Measurements from ENCODE around the gene EMP1. TPM values are rescaled to one million over a fixed set of nuclear protein-coding genes. Genes with fewer than 3 reads are reported as not detected.

The EMP1 gene
- total RNA-seq, 2 experiments from 2014 or later: 3.0 to 4.0 TPM

GRCh38 chr12:13177373-13177772, 19.2 kb upstream of the EMP1 start:
- H3K36me3 Mint-ChIP-seq (ENCODE audit: low read depth): no peaks in the 10 kb centered on the region
- intact Hi-C loops (cut with micrococcal nuclease): no loop called here
- H3K4me3 Mint-ChIP-seq: no peak overlapping the region
- H3K9me3 Mint-ChIP-seq: no peaks in the 10 kb centered on the region
- no peak overlapping the region for H3K27ac Mint-ChIP-seq
- DNase-seq: no peak
- H3K27me3 Mint-ChIP-seq (ENCODE audit: low read depth): no peaks in the 10 kb centered on the region
- CTCF ChIA-PET: no interaction called here
- H3K4me1 Mint-ChIP-seq (ENCODE audit: low read depth): peaks cover 25% of the 10 kb centered on the region

- no peaks in the 10 kb centered on the region for H3K27me3 Mint-ChIP-seq (ENCODE audit: low read depth)
- no peak overlapping the region for H3K4me3 Mint-ChIP-seq
- intact Hi-C loops (cut with micrococcal nuclease): loop anchor here (2.0 kb wide), 1 partner anchor 13 kb away; no protein-coding TSS in a partner anchor
- no peaks in the 10 kb centered on the region for H3K36me3 Mint-ChIP-seq (ENCODE audit: low read depth)
- no peak for DNase-seq
- CTCF ChIA-PET: no interaction called here
- H3K9me3 Mint-ChIP-seq: no peaks in the 10 kb centered on the region
- H3K27ac Mint-ChIP-seq: no peak overlapping the region
- H3K4me1 Mint-ChIP-seq (ENCODE audit: low read depth): peaks cover 25% of the 10 kb centered on the region
Measured at GRCh38 chr12:13177906-13178305, 18.6 kb upstream of the EMP1 start.

GRCh38 chr12:13178568-13179210, 17.8 kb upstream of the EMP1 start:
- H3K4me3 Mint-ChIP-seq: no peak overlapping the region
- peaks cover 19% of the 10 kb centered on the region for H3K4me1 Mint-ChIP-seq (ENCODE audit: low read depth)
- no peaks in the 10 kb centered on the region for H3K9me3 Mint-ChIP-seq
- no peak for DNase-seq
- CTCF ChIA-PET: interaction anchor here (1.2 to 1.8 kb wide), 2 partner anchors 33 to 178 kb away, joined by 4 to 12 read pairs; no protein-coding TSS in a partner anchor
- H3K36me3 Mint-ChIP-seq (ENCODE audit: low read depth): no peaks in the 10 kb centered on the region
- no peaks in the 10 kb centered on the region for H3K27me3 Mint-ChIP-seq (ENCODE audit: low read depth)
- H3K27ac Mint-ChIP-seq: no peak overlapping the region
- intact Hi-C loops (cut with micrococcal nuclease): loop anchor here (1.0 to 2.0 kb wide), 3 partner anchors 14 to 77 kb away; partner anchors contain the start of gene EMP1

GRCh38 chr12:13179211-13180074, 17.1 kb upstream of the EMP1 start:
- peak overlapping the region; percentile 37 for H3K4me3 Mint-ChIP-seq
- intact Hi-C loops (cut with micrococcal nuclease): loop anchor here (1.0 to 2.0 kb wide), 3 partner anchors 15 to 78 kb away; partner anchors contain the start of gene EMP1
- H3K27ac Mint-ChIP-seq: no peak overlapping the region
- H3K36me3 Mint-ChIP-seq (ENCODE audit: low read depth): no peaks in the 10 kb centered on the region
- CTCF ChIA-PET: interaction anchor here (0.5 to 1.8 kb wide), 3 partner anchors 32 to 183 kb away, joined by 3 to 12 read pairs (median 4); no protein-coding TSS in a partner anchor
- DNase-seq: peak; percentile 74
- H3K4me1 Mint-ChIP-seq (ENCODE audit: low read depth): peaks cover 15% of the 10 kb centered on the region
- no peaks in the 10 kb centered on the region for H3K27me3 Mint-ChIP-seq (ENCODE audit: low read depth)
- no peaks in the 10 kb centered on the region for H3K9me3 Mint-ChIP-seq

- intact Hi-C loops (cut with micrococcal nuclease): no loop called here
- H3K27ac Mint-ChIP-seq: no peak overlapping the region
- CTCF ChIA-PET: interaction anchor here (0.8 to 1.1 kb wide), 2 partner anchors 18 to 31 kb away, joined by 3 read pairs; no protein-coding TSS in a partner anchor
- no peaks in the 10 kb centered on the region for H3K9me3 Mint-ChIP-seq
- no peaks in the 10 kb centered on the region for H3K36me3 Mint-ChIP-seq (ENCODE audit: low read depth)
- no peaks in the 10 kb centered on the region for H3K27me3 Mint-ChIP-seq (ENCODE audit: low read depth)
- DNase-seq: no peak
- H3K4me1 Mint-ChIP-seq (ENCODE audit: low read depth): peaks cover 15% of the 10 kb centered on the region
- H3K4me3 Mint-ChIP-seq: no peak overlapping the region
Measured at GRCh38 chr12:13181375-13182070, 15.0 kb upstream of the EMP1 start.

- no peak overlapping the region for H3K27ac Mint-ChIP-seq
- H3K9me3 Mint-ChIP-seq: no peaks in the 10 kb centered on the region
- H3K4me1 Mint-ChIP-seq (ENCODE audit: low read depth): peaks cover 15% of the 10 kb centered on the region
- H3K36me3 Mint-ChIP-seq (ENCODE audit: low read depth): no peaks in the 10 kb centered on the region
- H3K4me3 Mint-ChIP-seq: no peak overlapping the region
- CTCF ChIA-PET: interaction anchor here (1.1 kb wide), 1 partner anchor 30 kb away, joined by 3 read pairs; no protein-coding TSS in a partner anchor
- no peak for DNase-seq
- no peaks in the 10 kb centered on the region for H3K27me3 Mint-ChIP-seq (ENCODE audit: low read depth)
- intact Hi-C loops (cut with micrococcal nuclease): no loop called here
Measured at GRCh38 chr12:13182881-13183280, 13.6 kb upstream of the EMP1 start.

GRCh38 chr12:13183620-13184019, 12.9 kb upstream of the EMP1 start:
- no peaks in the 10 kb centered on the region for H3K36me3 Mint-ChIP-seq (ENCODE audit: low read depth)
- no peak overlapping the region for H3K27ac Mint-ChIP-seq
- no peak for DNase-seq
- CTCF ChIA-PET: no interaction called here
- H3K27me3 Mint-ChIP-seq (ENCODE audit: low read depth): no peaks in the 10 kb centered on the region
- no peaks in the 10 kb centered on the region for H3K9me3 Mint-ChIP-seq
- no peak overlapping the region for H3K4me3 Mint-ChIP-seq
- intact Hi-C loops (cut with micrococcal nuclease): no loop called here
- peaks cover 15% of the 10 kb centered on the region for H3K4me1 Mint-ChIP-seq (ENCODE audit: low read depth)

- no peak overlapping the region for H3K27ac Mint-ChIP-seq
- intact Hi-C loops (cut with micrococcal nuclease): no loop called here
- no peak for DNase-seq
- H3K27me3 Mint-ChIP-seq (ENCODE audit: low read depth): no peaks in the 10 kb centered on the region
- H3K9me3 Mint-ChIP-seq: no peaks in the 10 kb centered on the region
- no peaks in the 10 kb centered on the region for H3K36me3 Mint-ChIP-seq (ENCODE audit: low read depth)
- no peaks in the 10 kb centered on the region for H3K4me1 Mint-ChIP-seq (ENCODE audit: low read depth)
- no peak overlapping the region for H3K4me3 Mint-ChIP-seq
- CTCF ChIA-PET: interaction anchor here (1.0 kb wide), 1 partner anchor 210 kb away, joined by 3 read pairs; no protein-coding TSS in a partner anchor
Measured at GRCh38 chr12:13186302-13186701, 10.2 kb upstream of the EMP1 start.

- H3K4me1 Mint-ChIP-seq (ENCODE audit: low read depth): no peaks in the 10 kb centered on the region
- no peaks in the 10 kb centered on the region for H3K9me3 Mint-ChIP-seq
- no peaks in the 10 kb centered on the region for H3K27me3 Mint-ChIP-seq (ENCODE audit: low read depth)
- H3K36me3 Mint-ChIP-seq (ENCODE audit: low read depth): no peaks in the 10 kb centered on the region
- intact Hi-C loops (cut with micrococcal nuclease): no loop called here
- H3K4me3 Mint-ChIP-seq: no peak overlapping the region
- no peak for DNase-seq
- no peak overlapping the region for H3K27ac Mint-ChIP-seq
- CTCF ChIA-PET: no interaction called here
Measured at GRCh38 chr12:13187399-13187798, 9.1 kb upstream of the EMP1 start.

GRCh38 chr12:13189264-13189663, 7.3 kb upstream of the EMP1 start:
- H3K27me3 Mint-ChIP-seq (ENCODE audit: low read depth): no peaks in the 10 kb centered on the region
- H3K36me3 Mint-ChIP-seq (ENCODE audit: low read depth): no peaks in the 10 kb centered on the region
- no peak for DNase-seq
- no peaks in the 10 kb centered on the region for H3K9me3 Mint-ChIP-seq
- no peak overlapping the region for H3K4me3 Mint-ChIP-seq
- intact Hi-C loops (cut with micrococcal nuclease): no loop called here
- no peaks in the 10 kb centered on the region for H3K4me1 Mint-ChIP-seq (ENCODE audit: low read depth)
- no peak overlapping the region for H3K27ac Mint-ChIP-seq
- CTCF ChIA-PET: interaction anchor here (0.5 kb wide), 1 partner anchor 251 kb away, joined by 3 read pairs; no protein-coding TSS in a partner anchor

- Mint-ChIP-seq H3K4me3 (no peak overlapping the region), H3K4me1 (ENCODE audit: low read depth) (peaks cover 2% of the 10 kb centered on the region), H3K9me3 (no peaks in the 10 kb centered on the region), H3K27me3 (ENCODE audit: low read depth) (no peaks in the 10 kb centered on the region), H3K36me3 (ENCODE audit: low read depth) (no peaks in the 10 kb centered on the region), H3K27ac (no peak overlapping the region)
- DNase-seq: no peak
- intact Hi-C loops (cut with micrococcal nuclease): no loop called here
- CTCF ChIA-PET: no interaction called here
Measured at GRCh38 chr12:13190275-13190674, 6.3 kb upstream of the EMP1 start.

GRCh38 chr12:13192719-13193118, 3.8 kb upstream of the EMP1 start:
- no peaks in the 10 kb centered on the region for H3K9me3 Mint-ChIP-seq
- CTCF ChIA-PET: interaction anchor here (0.6 to 1.6 kb wide), 4 partner anchors 18 to 1193 kb away, joined by 3 to 7 read pairs (median 4); no protein-coding TSS in a partner anchor
- intact Hi-C loops (cut with micrococcal nuclease): no loop called here
- peaks cover 16% of the 10 kb centered on the region for H3K4me1 Mint-ChIP-seq (ENCODE audit: low read depth)
- H3K4me3 Mint-ChIP-seq: no peak overlapping the region
- no peak overlapping the region for H3K27ac Mint-ChIP-seq
- H3K36me3 Mint-ChIP-seq (ENCODE audit: low read depth): no peaks in the 10 kb centered on the region
- DNase-seq: no peak
- H3K27me3 Mint-ChIP-seq (ENCODE audit: low read depth): peaks cover under 1% of the 10 kb centered on the region

Measured in activated naive CD4-positive, alpha-beta T cell treated with anti-CD3 and anti-CD28 coated beads for 36 hours (primary cell).